ENCODE measurements around the gene FAM3D.

DNA sequence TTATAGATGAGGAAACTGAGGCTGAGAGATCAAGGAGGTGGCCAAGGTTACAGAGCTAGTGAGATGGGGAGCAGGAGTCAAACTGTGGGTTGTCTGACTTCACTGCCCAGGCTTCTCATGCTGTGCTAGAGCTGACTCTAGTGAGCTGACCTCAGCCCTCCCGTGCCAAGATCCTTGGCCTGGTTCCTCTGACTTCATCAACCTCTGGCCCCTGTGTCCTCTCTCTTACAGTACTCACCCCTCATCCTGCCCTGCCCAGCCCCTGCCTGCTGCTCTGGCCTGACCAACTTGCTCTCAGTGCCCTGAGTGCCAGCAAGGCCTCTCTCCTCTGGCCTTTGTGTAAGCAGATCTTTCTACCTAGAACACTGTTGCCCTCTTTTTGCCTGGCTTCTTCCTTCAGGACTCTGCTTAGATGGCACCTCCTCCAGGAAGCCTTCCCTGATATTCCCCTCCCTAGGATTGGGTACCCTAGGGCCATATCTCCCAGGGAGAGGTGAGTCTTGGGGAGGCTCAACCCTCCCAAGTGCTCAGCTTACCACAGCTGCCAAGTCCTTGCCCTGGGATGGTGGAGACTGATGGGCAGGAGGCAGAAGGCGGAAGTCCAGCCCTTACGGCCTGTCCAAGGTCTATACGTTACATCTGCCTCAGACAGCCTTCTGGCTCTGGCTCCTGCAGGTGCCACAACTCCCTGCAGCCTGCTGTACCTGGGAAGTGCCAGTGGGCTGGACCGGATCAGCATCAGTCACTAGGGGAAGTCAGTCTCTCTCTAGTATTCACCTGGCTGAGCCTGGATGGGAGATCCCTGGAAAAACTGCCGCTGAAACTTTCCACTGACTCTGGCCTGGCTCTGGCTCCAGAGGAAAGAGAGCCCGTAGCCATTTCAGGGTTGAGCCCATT is 53.1 kb downstream of the FAM3D start:
- TF ChIP-seq, protein P1, sequence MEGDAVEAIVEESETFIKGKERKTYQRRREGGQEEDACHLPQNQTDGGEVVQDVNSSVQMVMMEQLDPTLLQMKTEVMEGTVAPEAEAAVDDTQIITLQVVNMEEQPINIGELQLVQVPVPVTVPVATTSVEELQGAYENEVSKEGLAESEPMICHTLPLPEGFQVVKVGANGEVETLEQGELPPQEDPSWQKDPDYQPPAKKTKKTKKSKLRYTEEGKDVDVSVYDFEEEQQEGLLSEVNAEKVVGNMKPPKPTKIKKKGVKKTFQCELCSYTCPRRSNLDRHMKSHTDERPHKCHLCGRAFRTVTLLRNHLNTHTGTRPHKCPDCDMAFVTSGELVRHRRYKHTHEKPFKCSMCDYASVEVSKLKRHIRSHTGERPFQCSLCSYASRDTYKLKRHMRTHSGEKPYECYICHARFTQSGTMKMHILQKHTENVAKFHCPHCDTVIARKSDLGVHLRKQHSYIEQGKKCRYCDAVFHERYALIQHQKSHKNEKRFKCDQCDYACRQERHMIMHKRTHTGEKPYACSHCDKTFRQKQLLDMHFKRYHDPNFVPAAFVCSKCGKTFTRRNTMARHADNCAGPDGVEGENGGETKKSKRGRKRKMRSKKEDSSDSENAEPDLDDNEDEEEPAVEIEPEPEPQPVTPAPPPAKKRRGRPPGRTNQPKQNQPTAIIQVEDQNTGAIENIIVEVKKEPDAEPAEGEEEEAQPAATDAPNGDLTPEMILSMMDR (conservative IDR thresholded peaks at IDR 0.05; ENCODE audit: low read length), result no peak
- TF ChIP-seq EZH2phosphoT487 (IDR thresholded peaks at IDR 0.05; ENCODE audit: borderline replicate concordance), result no peak

All from Loucy (cell line).